Measurements from ENCODE around the gene LHFPL2. TPM values are rescaled to one million over a fixed set of nuclear protein-coding genes. Genes with fewer than 3 reads are reported as not detected.
"Not testable (repeated sequence)": the region's sequence is repeated elsewhere in the genome, so short reads cannot be mapped to it uniquely, and the experiment has no call there.

The LHFPL2 gene, protein sequence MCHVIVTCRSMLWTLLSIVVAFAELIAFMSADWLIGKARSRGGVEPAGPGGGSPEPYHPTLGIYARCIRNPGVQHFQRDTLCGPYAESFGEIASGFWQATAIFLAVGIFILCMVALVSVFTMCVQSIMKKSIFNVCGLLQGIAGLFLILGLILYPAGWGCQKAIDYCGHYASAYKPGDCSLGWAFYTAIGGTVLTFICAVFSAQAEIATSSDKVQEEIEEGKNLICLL
- polyA plus RNA-seq, result 40.7 TPM
- long read RNA-seq, donor 1, full-length matches to known transcripts, result 4 of 4 reads
- long read RNA-seq, donor 1, partial matches to known transcripts, result 0 of 4 reads
- long read RNA-seq, donor 1, other reads (novel, unspliced or antisense), result 0 of 4 reads
- long read RNA-seq, donor 2, full-length matches to known transcripts, result 6 of 6 reads
- long read RNA-seq, donor 2, partial matches to known transcripts, result 0 of 6 reads
- long read RNA-seq, donor 2, other reads (novel, unspliced or antisense), result 0 of 6 reads
- long read RNA-seq, donor 3, full-length matches to known transcripts, result 7 of 7 reads
- long read RNA-seq, donor 3, partial matches to known transcripts, result 0 of 7 reads
- long read RNA-seq, donor 3, other reads (novel, unspliced or antisense), result 0 of 7 reads
- long read RNA-seq, donor 4, partial matches to known transcripts, result 0 of 1 reads
- long read RNA-seq, donor 4, other reads (novel, unspliced or antisense), result 0 of 1 reads
- long read RNA-seq, donor 5, full-length matches to known transcripts, result 5 of 5 reads
- long read RNA-seq, donor 5, partial matches to known transcripts, result 0 of 5 reads
- long read RNA-seq, donor 5, other reads (novel, unspliced or antisense), result 0 of 5 reads
- long read RNA-seq, donor 6, full-length matches to known transcripts, result 9 of 9 reads
- long read RNA-seq, donor 6, partial matches to known transcripts, result 0 of 9 reads
- long read RNA-seq, donor 6, other reads (novel, unspliced or antisense), result 0 of 9 reads
- long read RNA-seq, donor 7, full-length matches to known transcripts, result 2 of 2 reads
- long read RNA-seq, donor 7, partial matches to known transcripts, result 0 of 2 reads
- long read RNA-seq, donor 7, other reads (novel, unspliced or antisense), result 0 of 2 reads
- long read RNA-seq, donor 8, full-length matches to known transcripts, result 4 of 4 reads
- long read RNA-seq, donor 8, partial matches to known transcripts, result 0 of 4 reads
- long read RNA-seq, donor 8, other reads (novel, unspliced or antisense), result 0 of 4 reads
- long read RNA-seq, donor 9, full-length matches to known transcripts, result 3 of 3 reads
- long read RNA-seq, donor 9, partial matches to known transcripts, result 0 of 3 reads
- long read RNA-seq, donor 9, other reads (novel, unspliced or antisense), result 0 of 3 reads
- long read RNA-seq, donor 10, full-length matches to known transcripts, result 3 of 3 reads
- long read RNA-seq, donor 10, partial matches to known transcripts, result 0 of 3 reads
- long read RNA-seq, donor 10, other reads (novel, unspliced or antisense), result 0 of 3 reads
- long read RNA-seq, donor 11, full-length matches to known transcripts, result 5 of 5 reads
- long read RNA-seq, donor 11, partial matches to known transcripts, result 0 of 5 reads
- long read RNA-seq, donor 11, other reads (novel, unspliced or antisense), result 0 of 5 reads

- no peaks in the 10 kb centered on the region for H3K9me3 ChIP-seq (ENCODE audit: control insufficient read depth, low read depth, low read length)
- no peaks in the 10 kb centered on the region for H3K27me3 ChIP-seq (ENCODE audit: control insufficient read depth, insufficient read depth, low read length)
- no peaks in the 10 kb centered on the region for H3K36me3 ChIP-seq (ENCODE audit: control insufficient read depth, insufficient read depth, low read length)
- H3K27ac ChIP-seq (ENCODE audit: low read length), result peak within 1 kb of the TSS; percentile 85
- peak; percentile 63 to 83 for DNase-seq
- H3K4me3 ChIP-seq (ENCODE audit: low read length), result peak within 1 kb of the TSS; percentile 50
- WGBS (ENCODE audit: insufficient coverage, low lambda C conversion rate), result no CpG with 5 or more reads among the region's 112 CpGs
- H3K4me1 ChIP-seq (ENCODE audit: control insufficient read depth, insufficient read depth, low read length), result peaks cover 10% of the 10 kb centered on the region
These were observed at the start of gene LHFPL2 for GRCh38 chr5:78648359-78649210. Gene LHFPL2, minus strand, starts transcription at chr5:78648772. Its CDS starts 138,559 bp downstream, at chr5:78510213.

GRCh38 chr5:78696637-78697036 lies 48.1 kb upstream of the LHFPL2 start:
- no peaks in the 10 kb centered on the region for H3K36me3 ChIP-seq (ENCODE audit: control insufficient read depth, insufficient read depth, low read length)
- DNase-seq, result no peak
- peaks cover 5% of the 10 kb centered on the region for H3K9me3 ChIP-seq (ENCODE audit: control insufficient read depth, low read depth, low read length)
- H3K27me3 ChIP-seq (ENCODE audit: control insufficient read depth, insufficient read depth, low read length), result no peaks in the 10 kb centered on the region
- H3K27ac ChIP-seq (ENCODE audit: low read length), result no peak overlapping the region
- no peak overlapping the region for H3K4me3 ChIP-seq (ENCODE audit: low read length)
- peaks cover 15% of the 10 kb centered on the region for H3K4me1 ChIP-seq (ENCODE audit: control insufficient read depth, insufficient read depth, low read length)

- H3K4me1 ChIP-seq (ENCODE audit: control insufficient read depth, insufficient read depth, low read length), result peaks cover 15% of the 10 kb centered on the region
- DNase-seq; H3K4me3 ChIP-seq (ENCODE audit: low read length); H3K27me3 ChIP-seq (ENCODE audit: control insufficient read depth, insufficient read depth, low read length); H3K9me3 ChIP-seq (ENCODE audit: control insufficient read depth, low read depth, low read length); H3K36me3 ChIP-seq (ENCODE audit: control insufficient read depth, insufficient read depth, low read length); H3K27ac ChIP-seq (ENCODE audit: low read length): not testable (repeated sequence)
- WGBS (ENCODE audit: insufficient coverage, low lambda C conversion rate), result no CpG with 5 or more reads among the region's 4 CpGs
These were observed 47.5 kb upstream of the LHFPL2 start for GRCh38 chr5:78696052-78696451.

GRCh38 chr5:78693339-78693738 lies 44.8 kb upstream of the LHFPL2 start:
- H3K27me3 ChIP-seq (ENCODE audit: control insufficient read depth, insufficient read depth, low read length), result no peaks in the 10 kb centered on the region
- H3K4me3 ChIP-seq (ENCODE audit: low read length), result no peak overlapping the region
- DNase-seq, result no peak
- H3K4me1 ChIP-seq (ENCODE audit: control insufficient read depth, insufficient read depth, low read length), result no peaks in the 10 kb centered on the region
- peaks cover 5% of the 10 kb centered on the region for H3K9me3 ChIP-seq (ENCODE audit: control insufficient read depth, low read depth, low read length)
- no peaks in the 10 kb centered on the region for H3K36me3 ChIP-seq (ENCODE audit: control insufficient read depth, insufficient read depth, low read length)
- H3K27ac ChIP-seq (ENCODE audit: low read length), result no peak overlapping the region

DNA sequence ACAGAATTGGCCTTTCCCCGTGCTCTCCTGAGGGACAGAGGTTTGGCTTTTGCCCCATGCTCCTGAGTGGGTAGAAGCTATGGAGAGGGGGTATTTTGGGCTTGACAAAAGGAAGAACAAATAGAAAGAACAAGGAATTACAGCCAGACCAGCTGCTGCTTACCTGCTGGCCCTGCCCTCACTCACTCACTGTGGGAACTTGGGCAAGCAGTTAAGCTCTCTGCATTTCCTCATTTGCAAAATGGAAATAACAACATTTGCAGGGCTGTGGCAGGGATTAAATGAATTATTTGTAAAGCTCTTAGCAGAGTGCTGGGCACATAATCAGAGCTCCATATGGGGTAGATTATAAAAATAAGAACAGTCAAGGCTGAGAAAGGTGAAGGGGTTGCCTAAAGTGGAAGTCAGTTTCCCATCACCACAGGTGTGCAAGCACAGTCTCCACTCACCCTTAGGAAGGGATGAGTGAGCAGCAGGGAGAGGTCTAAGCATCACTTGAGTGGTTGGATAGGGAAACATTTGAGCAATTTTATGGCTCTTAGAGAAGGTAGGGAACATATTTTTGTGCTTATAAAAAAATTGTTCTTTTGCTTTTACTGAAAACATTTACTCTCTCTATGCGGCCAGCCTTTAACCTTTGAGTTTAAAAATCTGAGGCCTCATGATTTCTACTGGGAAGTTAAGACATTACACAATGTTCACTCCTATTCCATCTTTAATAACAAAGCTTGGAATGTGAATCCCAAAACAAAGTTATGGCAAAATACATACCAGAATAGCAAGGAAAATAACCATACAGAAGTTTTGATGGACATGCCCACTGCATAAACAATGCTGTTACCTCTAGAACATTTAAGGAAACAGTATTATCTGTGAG lies 42.8 kb upstream of the LHFPL2 start:
- no peak overlapping the region for H3K27ac ChIP-seq (ENCODE audit: low read length)
- WGBS (ENCODE audit: insufficient coverage, low lambda C conversion rate), result 20% methylated on average over 1 of the region's 2 CpGs
- DNase-seq, result peak in 1 of 2 donors; percentile 28

GRCh38 chr5:78690253-78690972 lies 41.8 kb upstream of the LHFPL2 start:
- H3K27me3 ChIP-seq (ENCODE audit: control insufficient read depth, insufficient read depth, low read length), result no peaks in the 10 kb centered on the region

More for the DNA sequence above, 42.8 kb upstream of the LHFPL2 start:
- Histone ChIP-seq H3K36me3 (ENCODE audit: control insufficient read depth, insufficient read depth, low read length) (no peaks in the 10 kb centered on the region), H3K27me3 (ENCODE audit: control insufficient read depth, insufficient read depth, low read length) (no peaks in the 10 kb centered on the region), H3K4me1 (ENCODE audit: control insufficient read depth, insufficient read depth, low read length) (no peaks in the 10 kb centered on the region), H3K9me3 (ENCODE audit: control insufficient read depth, low read depth, low read length) (peaks cover 5% of the 10 kb centered on the region), H3K4me3 (ENCODE audit: low read length) (no peak overlapping the region)

DNA sequence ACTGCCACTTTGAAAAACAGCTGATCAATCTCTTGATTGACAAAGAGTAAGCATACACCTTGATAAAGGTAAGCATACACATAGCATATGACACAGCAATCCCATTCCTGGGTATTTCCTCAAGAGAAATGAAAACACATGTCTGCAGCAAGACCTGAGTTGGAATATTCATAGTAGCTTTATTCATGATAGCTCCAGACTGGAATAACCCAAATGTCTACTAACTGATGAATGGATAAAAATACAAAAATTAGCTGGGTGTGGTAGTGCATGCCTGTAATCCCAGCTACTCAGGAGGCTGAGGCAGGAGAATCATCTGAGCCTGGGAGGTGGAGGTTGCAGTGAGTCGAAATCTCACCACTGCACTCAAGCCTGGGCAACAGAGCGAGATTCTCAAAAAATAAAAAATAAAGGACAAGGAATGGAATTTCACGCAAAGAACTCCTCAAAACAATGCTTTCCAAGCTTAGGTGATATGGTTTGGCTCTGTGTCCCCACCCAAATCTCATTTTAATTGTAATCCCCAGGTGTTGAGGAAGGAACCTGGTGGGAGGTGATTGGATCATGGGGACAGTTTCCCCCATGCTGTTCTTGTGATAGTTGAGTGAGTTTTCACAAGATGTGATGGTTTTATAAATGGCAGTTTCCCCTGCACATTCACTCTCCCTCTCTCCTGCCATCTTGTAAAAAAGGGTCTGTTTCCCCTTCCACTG lies 41.1 kb upstream of the LHFPL2 start:
- Histone ChIP-seq H3K27me3 (ENCODE audit: control insufficient read depth, insufficient read depth, low read length) (no peaks in the 10 kb centered on the region), H3K4me1 (ENCODE audit: control insufficient read depth, insufficient read depth, low read length) (no peaks in the 10 kb centered on the region), H3K4me3 (ENCODE audit: low read length) (no peak overlapping the region), H3K9me3 (ENCODE audit: control insufficient read depth, low read depth, low read length) (no peaks in the 10 kb centered on the region), H3K36me3 (ENCODE audit: control insufficient read depth, insufficient read depth, low read length) (no peaks in the 10 kb centered on the region), H3K27ac (ENCODE audit: low read length) (no peak overlapping the region)
- no peak for DNase-seq
- no CpG with 5 or more reads among the region's 3 CpGs for WGBS (ENCODE audit: insufficient coverage, low lambda C conversion rate)

More at GRCh38 chr5:78690253-78690972, 41.8 kb upstream of the LHFPL2 start:
- no CpG with 5 or more reads among the region's 4 CpGs for WGBS (ENCODE audit: insufficient coverage, low lambda C conversion rate)
- no peak overlapping the region for H3K27ac ChIP-seq (ENCODE audit: low read length)
- DNase-seq, result peak in 1 of 2 donors; percentile 24
- H3K4me3 ChIP-seq (ENCODE audit: low read length), result no peak overlapping the region
- H3K9me3 ChIP-seq (ENCODE audit: control insufficient read depth, low read depth, low read length), result no peaks in the 10 kb centered on the region
- no peaks in the 10 kb centered on the region for H3K4me1 ChIP-seq (ENCODE audit: control insufficient read depth, insufficient read depth, low read length)
- no peaks in the 10 kb centered on the region for H3K36me3 ChIP-seq (ENCODE audit: control insufficient read depth, insufficient read depth, low read length)

- not testable (repeated sequence) for H3K27ac ChIP-seq (ENCODE audit: low read length); H3K4me1 ChIP-seq (ENCODE audit: control insufficient read depth, insufficient read depth, low read length); DNase-seq; H3K4me3 ChIP-seq (ENCODE audit: low read length); H3K36me3 ChIP-seq (ENCODE audit: control insufficient read depth, insufficient read depth, low read length); H3K9me3 ChIP-seq (ENCODE audit: control insufficient read depth, low read depth, low read length); H3K27me3 ChIP-seq (ENCODE audit: control insufficient read depth, insufficient read depth, low read length)
- WGBS (ENCODE audit: insufficient coverage, low lambda C conversion rate), result no CpG with 5 or more reads among the region's 4 CpGs
These were observed 38.9 kb upstream of the LHFPL2 start for GRCh38 chr5:78687514-78687913.

Measured in large intestine (tissue), 12 donors.